GM12874 (cell line): ENCODE data around the gene AKAP13.

Source experiments
- TF ChIP-seq, protein P1 (sequence below): IDR thresholded peaks from 2 replicates; pipeline ENCODE4 v1.5.1; 2011; ENCODE audit warnings: low read depth, mild to moderate bottlenecking, control low read depth, low read length, moderate library complexity; ENCODE audit not compliant: insufficient read depth

AKAP13 gene

DNA sequence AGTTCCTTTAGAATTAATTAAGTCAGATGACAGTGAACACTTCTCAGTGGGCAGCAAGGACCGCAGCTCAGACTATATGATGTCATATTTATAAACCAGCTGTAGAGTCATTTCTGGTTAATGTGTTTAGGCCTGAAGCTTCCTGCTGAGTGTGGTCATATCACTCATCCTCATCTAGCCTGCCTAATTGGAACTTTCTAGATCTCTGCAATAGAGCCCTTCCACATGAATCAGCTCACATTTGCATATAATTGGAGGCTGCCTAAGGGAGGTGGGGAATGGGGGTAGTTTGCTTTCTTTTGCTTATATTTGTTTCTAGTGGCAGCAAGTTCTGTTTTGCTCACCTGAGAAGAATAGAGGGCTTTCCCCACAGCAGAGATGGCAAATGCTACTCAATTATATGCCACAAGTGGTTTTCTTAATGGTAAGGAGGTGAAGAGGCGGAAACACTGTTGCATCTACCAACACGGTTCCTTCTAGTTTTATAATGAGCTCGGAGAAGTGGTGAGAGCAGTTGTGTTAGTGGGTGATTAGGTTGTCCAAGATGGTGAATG lies 266.2 kb downstream of the AKAP13 start:
- TF ChIP-seq, protein P1, sequence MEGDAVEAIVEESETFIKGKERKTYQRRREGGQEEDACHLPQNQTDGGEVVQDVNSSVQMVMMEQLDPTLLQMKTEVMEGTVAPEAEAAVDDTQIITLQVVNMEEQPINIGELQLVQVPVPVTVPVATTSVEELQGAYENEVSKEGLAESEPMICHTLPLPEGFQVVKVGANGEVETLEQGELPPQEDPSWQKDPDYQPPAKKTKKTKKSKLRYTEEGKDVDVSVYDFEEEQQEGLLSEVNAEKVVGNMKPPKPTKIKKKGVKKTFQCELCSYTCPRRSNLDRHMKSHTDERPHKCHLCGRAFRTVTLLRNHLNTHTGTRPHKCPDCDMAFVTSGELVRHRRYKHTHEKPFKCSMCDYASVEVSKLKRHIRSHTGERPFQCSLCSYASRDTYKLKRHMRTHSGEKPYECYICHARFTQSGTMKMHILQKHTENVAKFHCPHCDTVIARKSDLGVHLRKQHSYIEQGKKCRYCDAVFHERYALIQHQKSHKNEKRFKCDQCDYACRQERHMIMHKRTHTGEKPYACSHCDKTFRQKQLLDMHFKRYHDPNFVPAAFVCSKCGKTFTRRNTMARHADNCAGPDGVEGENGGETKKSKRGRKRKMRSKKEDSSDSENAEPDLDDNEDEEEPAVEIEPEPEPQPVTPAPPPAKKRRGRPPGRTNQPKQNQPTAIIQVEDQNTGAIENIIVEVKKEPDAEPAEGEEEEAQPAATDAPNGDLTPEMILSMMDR = no peak

DNA sequence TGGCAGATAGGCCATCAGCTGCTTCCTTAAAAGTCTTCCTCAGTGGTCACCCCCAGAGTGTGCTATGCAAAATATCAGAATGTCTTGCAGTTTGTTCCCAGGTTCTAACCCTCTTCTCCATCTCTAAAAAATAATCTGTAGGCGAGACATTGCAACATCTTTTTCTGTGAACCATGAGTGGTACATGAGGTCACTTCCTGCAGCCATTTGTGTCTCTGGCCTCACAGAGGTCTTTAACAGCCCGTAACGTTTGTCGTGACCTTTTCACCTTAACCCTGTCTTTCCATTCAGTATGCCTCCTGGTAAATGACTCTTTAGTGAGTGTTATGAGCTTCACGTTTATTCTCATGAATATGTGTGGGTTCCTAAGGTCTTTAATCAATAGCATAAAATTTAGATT lies 269.0 kb downstream of the AKAP13 start:
- TF ChIP-seq, protein P1 = no peak

DNA sequence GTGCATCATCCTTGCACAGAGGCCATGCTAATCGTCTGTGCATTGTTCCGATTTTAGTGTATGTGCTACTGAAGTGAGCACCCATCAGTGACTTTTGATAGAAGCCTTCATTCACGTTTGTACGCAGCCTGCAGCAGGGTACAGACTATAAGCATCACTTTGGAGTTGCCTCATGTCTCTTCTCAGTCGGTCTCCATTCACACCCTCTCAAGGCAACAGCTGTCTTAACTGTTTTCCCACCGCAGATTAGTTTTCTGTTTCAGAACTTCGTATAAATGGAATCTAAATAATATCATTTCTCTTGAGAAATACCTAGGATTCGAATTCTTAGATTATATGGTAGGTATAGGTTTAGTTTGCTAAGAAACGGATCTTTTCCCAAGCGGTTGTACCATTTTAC lies 271.1 kb downstream of the AKAP13 start:
- TF ChIP-seq, protein P1 = no peak

DNA sequence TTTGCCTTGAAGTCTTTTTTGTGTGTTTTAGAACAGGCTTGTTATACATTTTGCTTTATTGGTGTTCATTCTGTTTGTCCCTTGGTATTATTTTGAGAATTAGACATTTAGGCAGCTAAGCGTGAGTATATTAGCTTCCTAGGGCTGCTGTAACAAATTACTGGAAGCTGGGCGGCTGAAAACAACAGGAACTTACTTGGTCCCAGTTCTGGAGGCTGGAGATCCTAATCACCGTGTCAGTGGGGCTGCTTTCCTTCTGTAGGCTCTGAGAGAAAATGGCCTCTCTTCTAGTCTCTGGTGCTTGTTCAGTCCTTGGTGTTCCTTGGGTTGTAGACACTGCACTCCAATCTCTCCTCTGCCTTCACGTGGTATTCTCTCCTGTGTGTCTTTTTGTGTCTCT lies 272.1 kb downstream of the AKAP13 start:
- TF ChIP-seq, protein P1 = no peak

DNA sequence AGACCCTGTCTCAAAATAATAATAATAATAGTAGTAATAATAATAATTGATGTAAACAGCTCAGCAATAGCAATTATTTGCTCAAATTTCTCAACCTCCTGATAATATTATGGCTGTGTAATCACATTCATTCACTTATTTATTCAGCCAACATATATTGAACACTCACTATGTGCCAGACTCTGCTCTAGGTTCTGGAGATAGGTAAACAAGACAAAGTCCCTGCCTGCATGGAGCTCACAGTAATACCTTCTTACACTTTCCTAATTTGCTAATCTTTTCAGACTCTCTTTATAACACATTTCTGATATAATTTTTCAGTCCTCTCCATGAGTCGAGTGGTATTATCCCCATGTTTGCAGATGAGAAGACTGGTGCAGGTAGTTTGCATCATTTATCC lies 276.7 kb downstream of the AKAP13 start:
- TF ChIP-seq, protein P1 = no peak

DNA sequence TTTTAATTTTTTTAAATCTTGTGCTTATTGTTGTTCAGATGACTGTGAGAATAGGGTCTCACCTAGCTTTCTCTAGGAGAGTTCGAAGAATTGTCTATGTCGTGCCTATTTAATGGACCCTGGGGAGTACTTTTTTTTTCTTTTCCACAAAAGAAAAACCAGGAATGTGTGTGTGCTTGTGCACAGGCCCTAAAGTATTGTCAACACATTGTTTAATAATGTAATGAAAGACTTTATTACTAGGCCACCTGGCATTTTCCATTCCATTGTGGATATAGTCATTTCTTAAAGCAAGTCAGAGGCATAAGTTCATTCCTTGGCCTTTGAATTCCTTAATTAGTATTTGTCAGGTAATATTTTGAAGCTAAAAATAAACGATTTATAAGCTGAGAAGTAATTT lies 278.4 kb downstream of the AKAP13 start:
- TF ChIP-seq, protein P1 = no peak

DNA sequence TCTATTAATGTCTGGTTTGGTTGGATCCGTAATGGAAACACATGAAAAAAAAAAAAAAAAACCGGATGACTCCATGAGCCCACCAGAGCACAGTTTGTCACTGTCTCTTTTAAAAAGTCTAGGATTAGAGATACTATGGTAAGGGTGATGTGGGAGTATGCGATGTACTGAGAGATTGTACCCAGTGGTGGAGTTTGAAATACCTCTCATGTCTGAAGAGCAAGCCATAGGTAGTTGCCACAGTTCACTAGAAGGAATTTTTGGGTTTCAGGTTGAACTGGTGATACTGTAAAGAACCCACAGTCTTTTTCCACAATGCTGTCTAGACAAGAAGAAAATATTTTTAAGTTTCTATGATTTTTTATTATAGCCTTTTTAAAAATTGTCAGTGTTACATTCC lies 281.5 kb downstream of the AKAP13 start:
- TF ChIP-seq, protein P1 = no peak
